Endodermal cell (in vitro differentiated cells): ENCODE data around the gene MAPT. TPM values are rescaled to one million over a fixed set of nuclear protein-coding genes. Genes with fewer than 3 reads are reported as not detected.

Experiments
- DNase-seq: peaks from one replicate; pipeline ENCODE4 v3.0.0-alpha.2; 2017
- H3K27ac ChIP-seq: 2 replicates; pipeline ENCODE4 v1.5.1; 2013; ENCODE audit warnings: mild to moderate bottlenecking, low read depth, low read length, moderate library complexity
- H3K27me3 ChIP-seq: 2 replicates; pipeline ENCODE4 v1.6.1; 2013; ENCODE audit warnings: mild to moderate bottlenecking, low read length, moderate library complexity; ENCODE audit not compliant: insufficient read depth, control insufficient read depth, poor library complexity, severe bottlenecking
- H3K36me3 ChIP-seq: 2 replicates; pipeline ENCODE4 v1.7.0; 2013; ENCODE audit warnings: mild to moderate bottlenecking, low read length, moderate library complexity; ENCODE audit not compliant: control insufficient read depth, insufficient read depth
- H3K4me1 ChIP-seq: one replicate; pipeline ENCODE4 v1.7.0; 2013; ENCODE audit warnings: low read length; ENCODE audit not compliant: control insufficient read depth, insufficient read depth
- H3K4me3 ChIP-seq: 2 replicates; pipeline ENCODE4 v1.5.1; 2013; ENCODE audit warnings: mild to moderate bottlenecking, low read length, moderate library complexity
- H3K9ac ChIP-seq: 2 replicates; pipeline ENCODE4 v1.6.1; 2013; ENCODE audit warnings: mild to moderate bottlenecking, low read length, moderate library complexity; ENCODE audit not compliant: poor library complexity, severe bottlenecking; ENCODE audit errors: extremely low read depth
- H3K9me3 ChIP-seq: 2 replicates; pipeline ENCODE4 v1.6.1; 2013; ENCODE audit warnings: mild to moderate bottlenecking, low read length, moderate library complexity; ENCODE audit not compliant: control insufficient read depth
- H3K27ac Mint-ChIP-seq: 2 replicates; pipeline ENCODE4 v1.8.0; 2020; ENCODE audit warnings: mixed read lengths
- H3K27me3 Mint-ChIP-seq: 2 replicates; pipeline ENCODE4 v1.8.0; 2021; ENCODE audit warnings: mild to moderate bottlenecking, mixed read lengths; ENCODE audit not compliant: insufficient read depth
- H3K36me3 Mint-ChIP-seq: 2 replicates; pipeline ENCODE4 v1.8.0; 2020; ENCODE audit warnings: low read depth, mixed read lengths
- H3K4me1 Mint-ChIP-seq: 2 replicates; pipeline ENCODE4 v1.8.0; 2020; ENCODE audit warnings: mixed read lengths
- H3K4me3 Mint-ChIP-seq: 2 replicates; pipeline ENCODE4 v1.8.0; 2020; ENCODE audit warnings: mild to moderate bottlenecking, moderate library complexity, mixed read lengths
- H3K9me3 Mint-ChIP-seq: 2 replicates; pipeline ENCODE4 v1.8.0; 2020; ENCODE audit warnings: mild to moderate bottlenecking, mixed read lengths
- CTCF ChIP-seq: fragments of 200-600 bp; sonication (generic); conservative IDR thresholded peaks from 2 replicates; pipeline ENCODE4 v1.5.0; 2021; ENCODE audit warnings: antibody characterized with exemption, mild to moderate bottlenecking
- WGBS, 2 experiments: methylation state at CpG; one replicate each; pipeline versions ENCODE4 v1.1.5 to v1.1.7; 2013; ENCODE audit warnings: missing lambda C conversion rate in 2 of 2, mixed read lengths in 1 of 2; ENCODE audit not compliant: insufficient coverage in 1 of 2, insufficient read length in 1 of 2; 5-methylcytosine and 5-hydroxymethylcytosine counted together
- total RNA-seq, 2 donors: library from RNA; stranded (reverse); fragmentation: NEBNext Ultra II Directional in 1 of 2; extraction: Animal tissue kit (Norgen Biotek cat#: 25700) in 1 of 2; gene quantifications; 2 replicates in 1 of 2; 3 replicates in 1 of 2; pipeline ENCODE4 v1.2.1, GENCODE V29; 2021

MAPT gene
- total RNA-seq, 2 donors from 2014 or later = 0.69 to 0.73 TPM

- Mint-ChIP-seq H3K9me3 (no peaks in the 10 kb centered on the region), H3K27ac (no peak overlapping the region), H3K4me1 (peaks cover 6% of the 10 kb centered on the region), H3K27me3 (no peaks in the 10 kb centered on the region), H3K36me3 (no peaks in the 10 kb centered on the region), H3K4me3 (no peak overlapping the region)
- H3K4me3 ChIP-seq = no peak overlapping the region
- no peak overlapping the region for H3K9ac ChIP-seq
- H3K27ac ChIP-seq = no peak overlapping the region
- H3K4me1 ChIP-seq = no peaks in the 10 kb centered on the region
- 84 to 90% methylated on average over 8 of the region's 8 CpGs for WGBS, 2 experiments
- peaks cover 3% of the 10 kb centered on the region for H3K9me3 ChIP-seq
- TF ChIP-seq CTCF = no peak
- H3K27me3 ChIP-seq = no peaks in the 10 kb centered on the region
- DNase-seq = no peak
- H3K36me3 ChIP-seq = no peaks in the 10 kb centered on the region
Measured at GRCh38 chr17:45930420-45930951, 36.1 kb downstream of the MAPT start.

- no peaks in the 10 kb centered on the region for H3K27me3 ChIP-seq
- Mint-ChIP-seq H3K27ac (no peak overlapping the region), H3K4me3 (no peak overlapping the region), H3K4me1 (peaks cover 6% of the 10 kb centered on the region), H3K36me3 (no peaks in the 10 kb centered on the region), H3K27me3 (peaks cover 7% of the 10 kb centered on the region), H3K9me3 (no peaks in the 10 kb centered on the region)
- no peak overlapping the region for H3K4me3 ChIP-seq
- no peak for DNase-seq
- H3K9ac ChIP-seq = no peak overlapping the region
- TF ChIP-seq CTCF = no peak
- peaks cover 3% of the 10 kb centered on the region for H3K9me3 ChIP-seq
- H3K36me3 ChIP-seq = no peaks in the 10 kb centered on the region
- H3K27ac ChIP-seq = no peak overlapping the region
- H3K4me1 ChIP-seq = no peaks in the 10 kb centered on the region
- 85 to 100% methylated on average over 1 to 2 of the region's 2 CpGs for WGBS, 2 experiments
Measured at GRCh38 chr17:45931677-45932076, 37.3 kb downstream of the MAPT start.

- Mint-ChIP-seq H3K4me3 (no peak overlapping the region), H3K36me3 (no peaks in the 10 kb centered on the region), H3K9me3 (no peaks in the 10 kb centered on the region), H3K4me1 (peaks cover 7% of the 10 kb centered on the region), H3K27me3 (peaks cover 20% of the 10 kb centered on the region), H3K27ac (no peak overlapping the region)
- Histone ChIP-seq H3K9ac (no peak overlapping the region), H3K27me3 (peaks cover 11% of the 10 kb centered on the region), H3K9me3 (no peaks in the 10 kb centered on the region), H3K36me3 (no peaks in the 10 kb centered on the region), H3K27ac (no peak overlapping the region), H3K4me3 (no peak overlapping the region), H3K4me1 (peaks cover under 1% of the 10 kb centered on the region)
- no peak for DNase-seq
- WGBS, 2 experiments = 90 to 98% methylated on average over 9 to 12 of the region's 12 CpGs
- no peak for TF ChIP-seq CTCF
Measured at GRCh38 chr17:45934044-45934979, 40.0 kb downstream of the MAPT start.
